HG02938 (cell line): Measurements from ENCODE around the gene TUBGCP6.

ENCODE experiments used
- ATAC-seq: cut with Tn5 transposase; IDR thresholded peaks from one replicate; pipeline ENCODE4 v1.9.1; 2021; ENCODE audit warnings: mild to moderate bottlenecking, moderate library complexity; ENCODE audit not compliant: unreplicated experiment

Gene TUBGCP6

GRCh38 chr22:50244420-50245213, at the start of gene TUBGCP6:
Gene TUBGCP6 (minus strand): TSS chr22:50245023. CDS start chr22:50244459, 564 bp downstream.
- peak; percentile 62 for ATAC-seq

GRCh38 chr22:50294319-50294656, 49.5 kb upstream of the TUBGCP6 start:
- no peak for ATAC-seq

- no peak for ATAC-seq
Measured at GRCh38 chr22:50293441-50294318, 48.9 kb upstream of the TUBGCP6 start.

- no peak for ATAC-seq
Measured at GRCh38 chr22:50292643-50293440, 48.0 kb upstream of the TUBGCP6 start.

- no peak for ATAC-seq
Measured at GRCh38 chr22:50289942-50290630, 45.3 kb upstream of the TUBGCP6 start.

GRCh38 chr22:50289151-50289941, 44.5 kb upstream of the TUBGCP6 start:
- ATAC-seq = no peak

- no peak for ATAC-seq
Measured at GRCh38 chr22:50287731-50288130, 42.9 kb upstream of the TUBGCP6 start.

- no peak for ATAC-seq
Measured at GRCh38 chr22:50286701-50287318, 42.0 kb upstream of the TUBGCP6 start.

- ATAC-seq = no peak
Measured at GRCh38 chr22:50286275-50286674, 41.5 kb upstream of the TUBGCP6 start.

GRCh38 chr22:50285568-50286229, 40.9 kb upstream of the TUBGCP6 start:
- ATAC-seq = no peak

- ATAC-seq = no peak
Measured at GRCh38 chr22:50284479-50284878, 39.7 kb upstream of the TUBGCP6 start.

- no peak for ATAC-seq
Measured at GRCh38 chr22:50283821-50284220, 39.0 kb upstream of the TUBGCP6 start.

GRCh38 chr22:50282361-50283155, 37.7 kb upstream of the TUBGCP6 start:
- ATAC-seq = no peak

GRCh38 chr22:50281957-50282356, 37.1 kb upstream of the TUBGCP6 start:
- no peak for ATAC-seq

GRCh38 chr22:50281384-50281760, 36.5 kb upstream of the TUBGCP6 start:
- no peak for ATAC-seq

- ATAC-seq = no peak
Measured at GRCh38 chr22:50280708-50281383, 36.0 kb upstream of the TUBGCP6 start.

- no peak for ATAC-seq
Measured at GRCh38 chr22:50280022-50280707, 35.3 kb upstream of the TUBGCP6 start.
